A549 (cell line): ENCODE results near the gene PPP1R9A. TPM values are rescaled to one million over a fixed set of nuclear protein-coding genes. Genes with fewer than 3 reads are reported as not detected.

Experiments
- ATAC-seq, 2 experiments: fragments of 200-7000 bp in 1 of 2; fragments of >200 bp in 1 of 2; cut with Nextera tagmentation in 1 of 2; cut with Tn5 transposase in 1 of 2; 3 replicates each; pipeline versions ENCODE4 v1.8.0 to v1.9.1; 2018 to 2020; ENCODE audit warnings: mild to moderate bottlenecking in 1 of 2, moderate library complexity in 1 of 2
- CTCF ChIA-PET: fragments of 300-600 bp; sonication (Branson Sonifier 250); formaldehyde crosslinking; extraction: SDS; loops from one replicate; lab custom pipeline; 2021; ENCODE audit warnings: antibody characterized with exemption, inconsistent platforms; lab: Yijun Ruan, JAX
- POLR2A ChIA-PET: fragments of 350-600 bp; formaldehyde crosslinking; extraction: SDS; loops from one replicate; lab custom pipeline; 2021; ENCODE audit warnings: antibody characterized with exemption, inconsistent platforms; lab: Yijun Ruan, JAX
- DNase-seq, 2 experiments: peaks; one replicate each; pipeline versions ENCODE4 v3.0.0 to v3.0.0-alpha.2; 2011 to 2016; ENCODE audit warnings: low read depth in 1 of 2, low spot score in 1 of 2
- FAIRE-seq: peaks from 2 replicates; lab custom pipeline; 2011; peaks lifted over from hg19 to GRCh38; lab: Jason Lieb, UNC
- H3K27ac ChIP-seq, 2 experiments: fragments of >200 bp; sonication (Bioruptor Twin); formaldehyde crosslinking; 3 replicates each; pipeline ENCODE4 v1.5.1; 2016 to 2017
- H3K4me1 ChIP-seq: fragments of >200 bp; sonication (Bioruptor Twin); formaldehyde crosslinking; 3 replicates; pipeline ENCODE4 v1.6.1; 2016
- H3K4me2 ChIP-seq: fragments of >200 bp; sonication (Bioruptor Twin); formaldehyde crosslinking; 3 replicates; pipeline ENCODE4 v1.6.1; 2016
- H3K4me3 ChIP-seq: fragments of >200 bp; sonication (Bioruptor Twin); formaldehyde crosslinking; 3 replicates; pipeline ENCODE4 v1.5.1; 2016
- H3K9me3 ChIP-seq: fragments of >200 bp; sonication (Bioruptor Twin); formaldehyde crosslinking; 3 replicates; pipeline ENCODE4 v1.6.1; 2016
- ATOH8 ChIP-seq: fragments of 250-450 bp; sonication (Bioruptor Pico); IDR thresholded peaks from 2 replicates; pipeline ENCODE4 v1.5.0; 2020; ENCODE audit warnings: low read depth, mild to moderate bottlenecking, moderate library complexity
- BHLHE40 ChIP-seq: IDR thresholded peaks from 2 replicates; pipeline ENCODE4 v1.6.1; 2012; ENCODE audit warnings: low read depth, low read length, inconsistent platforms
- CBX8 ChIP-seq: fragments of 200-600 bp; sonication (generic); IDR thresholded peaks from 2 replicates; pipeline ENCODE4 v1.6.1; 2016
- CEBPB ChIP-seq, 2 experiments: fragments of >200 bp in 1 of 2; sonication (Bioruptor Twin) in 1 of 2; formaldehyde crosslinking in 1 of 2; IDR thresholded peaks; 2 replicates each; pipeline ENCODE4 v1.6.1; 2012 to 2016
- CHD2 ChIP-seq: fragments of 150-350 bp; IDR thresholded peaks from 2 replicates; pipeline ENCODE4 v1.6.1; 2014; ENCODE audit warnings: low read length; ENCODE audit not compliant: partially characterized antibody
- CTCF ChIP-seq: fragments of >200 bp; sonication (Bioruptor Twin); formaldehyde crosslinking; IDR thresholded peaks from 3 replicates; pipeline ENCODE4 v1.5.1; 2016
- E2F6 ChIP-seq: IDR thresholded peaks from 2 replicates; pipeline ENCODE4 v1.6.1; 2012; ENCODE audit warnings: low read depth, borderline replicate concordance
- EHF ChIP-seq: fragments of 250-450 bp; sonication (Bioruptor Pico); IDR thresholded peaks from 2 replicates; pipeline ENCODE4 v1.5.0; 2020; ENCODE audit warnings: mild to moderate bottlenecking
- EHMT2 ChIP-seq: fragments of 200-600 bp; sonication (generic); IDR thresholded peaks from 2 replicates; pipeline ENCODE4 v1.6.1; 2016; ENCODE audit warnings: antibody characterized with exemption, low read depth, mild to moderate bottlenecking, moderate library complexity
- ELK1 ChIP-seq: fragments of 150-350 bp; IDR thresholded peaks from 2 replicates; pipeline ENCODE4 v1.6.1; 2014; ENCODE audit warnings: low read depth, mild to moderate bottlenecking, low read length
- FOSB ChIP-seq: fragments of 250-450 bp; sonication (Bioruptor Pico); IDR thresholded peaks from 2 replicates; pipeline ENCODE4 v1.5.0; 2020; ENCODE audit warnings: mild to moderate bottlenecking, moderate library complexity
- FOSL2 ChIP-seq, 2 experiments: fragments of 450-650 bp in 1 of 2; fragments of >200 bp in 1 of 2; sonication (Bioruptor Twin) in 1 of 2; formaldehyde crosslinking; IDR thresholded peaks; 2 replicates each; pipeline versions ENCODE4 v1.5.0 to v1.6.1; 2016 to 2020; ENCODE audit warnings: mild to moderate bottlenecking in 1 of 2, moderate library complexity in 1 of 2
- GATA3 ChIP-seq: IDR thresholded peaks from 2 replicates; pipeline ENCODE4 v1.6.1; 2012; ENCODE audit warnings: borderline replicate concordance
- HDAC2 ChIP-seq: fragments of 200-600 bp; sonication (generic); IDR thresholded peaks from 2 replicates; pipeline ENCODE4 v1.6.1; 2016
- HEYL ChIP-seq: fragments of 250-450 bp; sonication (Bioruptor Pico); IDR thresholded peaks from 2 replicates; pipeline ENCODE4 v1.8.0; 2021; ENCODE audit warnings: mild to moderate bottlenecking, moderate library complexity
- JUN ChIP-seq, 2 experiments: fragments of >200 bp; sonication (Bioruptor Twin); formaldehyde crosslinking; IDR thresholded peaks; 2 replicates in 1 of 2; 3 replicates in 1 of 2; pipeline ENCODE4 v1.6.1; 2016 to 2017
- KDM5A ChIP-seq: fragments of 200-600 bp; sonication (generic); IDR thresholded peaks from 2 replicates; pipeline ENCODE4 v1.6.1; 2016; ENCODE audit warnings: antibody characterized with exemption, mild to moderate bottlenecking
- MYC ChIP-seq: IDR thresholded peaks from 2 replicates; pipeline ENCODE4 v1.6.1; 2012; ENCODE audit warnings: mild to moderate bottlenecking, inconsistent platforms, low read length, improper control_type of control experiment, borderline replicate concordance
- NFE2L2 ChIP-seq: fragments of 150-350 bp; conservative IDR thresholded peaks from 2 replicates; pipeline ENCODE4 v1.6.1; 2014; ENCODE audit warnings: low read length
- PHF8 ChIP-seq: fragments of 200-600 bp; sonication (generic); IDR thresholded peaks from 2 replicates; pipeline ENCODE4 v1.6.1; 2016; ENCODE audit warnings: low read depth, mild to moderate bottlenecking, antibody characterized with exemption, moderate library complexity, borderline replicate concordance
- POLR2AphosphoS2 ChIP-seq: conservative IDR thresholded peaks from 2 replicates; pipeline ENCODE4 v1.6.1; 2012; ENCODE audit warnings: low read length, improper control_type of control experiment, inconsistent platforms
- RAD21 ChIP-seq, 2 experiments: fragments of >200 bp in 1 of 2; sonication (Bioruptor Twin) in 1 of 2; formaldehyde crosslinking in 1 of 2; IDR thresholded peaks in 1 of 2; conservative IDR thresholded peaks in 1 of 2; 2 replicates in 1 of 2; 3 replicates in 1 of 2; pipeline ENCODE4 v1.6.1; 2012 to 2018; ENCODE audit warnings: inconsistent platforms in 1 of 2
- RARB ChIP-seq: fragments of 250-450 bp; sonication (Bioruptor Pico); IDR thresholded peaks from 2 replicates; pipeline ENCODE4 v1.8.0; 2021; ENCODE audit warnings: mild to moderate bottlenecking, moderate library complexity
- RCOR1 ChIP-seq: fragments of 150-350 bp; IDR thresholded peaks from 2 replicates; pipeline ENCODE4 v1.6.1; 2014; ENCODE audit warnings: antibody characterized with exemption, low read length, low read depth
- RFX5 ChIP-seq: fragments of 450-650 bp; IDR thresholded peaks from 2 replicates; pipeline ENCODE4 v1.7.1; 2014; ENCODE audit warnings: antibody characterized with exemption, mild to moderate bottlenecking, moderate library complexity
- RNF2 ChIP-seq: fragments of 200-600 bp; sonication (generic); IDR thresholded peaks from 2 replicates; pipeline ENCODE4 v1.6.1; 2016; ENCODE audit warnings: low read depth, mild to moderate bottlenecking, antibody characterized with exemption, moderate library complexity, borderline replicate concordance
- SMC3 ChIP-seq: fragments of >200 bp; sonication (Bioruptor Twin); formaldehyde crosslinking; IDR thresholded peaks from 3 replicates; pipeline ENCODE4 v1.6.1; 2018; ENCODE audit warnings: inconsistent platforms
- ZFP36 ChIP-seq: fragments of 450-650 bp; IDR thresholded peaks from 2 replicates; pipeline ENCODE4 v1.6.1; 2014; ENCODE audit warnings: borderline replicate concordance; ENCODE audit not compliant: partially characterized antibody
- WGBS: methylation state at CpG from one replicate; pipeline ENCODE4 v1.1.6; 2017; ENCODE audit errors: missing lambda C conversion rate; 5-methylcytosine and 5-hydroxymethylcytosine counted together
- polyA plus RNA-seq, 4 experiments: library from polyadenylated mRNA; depleted of rRNA in 3 of 4; stranded (reverse); fragments of >200 nt; fragmentation: RNase III in 1 of 4; extraction: RNeasy Plus Mini Kit Qiagen cat#74134 plus additional on column Dnase treatment in 1 of 4; gene quantifications; 2 replicates in 3 of 4; 3 replicates in 1 of 4; pipeline ENCODE4 v1.2.3, GENCODE V29; 2011 to 2017

PPP1R9A gene
- polyA plus RNA-seq, 2 of the 4 experiments (the other 2 are of a cell fraction) = 5.0 to 18.7 TPM

GRCh38 chr7:95056901-95057300, 149.5 kb downstream of the PPP1R9A start:
- TF ChIP-seq POLR2AphosphoS2 (no peak), CBX8 (no peak), PHF8 (no peak), ZFP36 (no peak), FOSL2 (IDR thresholded peaks at IDR 0.05) (no peak), FOSL2 (CRISPR knock-in tag; IDR thresholded peaks at IDR 0.05) (no peak), FOSB (CRISPR knock-in tag) (no peak), SMC3 (no peak), MYC (no peak), EHMT2 (no peak), BHLHE40 (no peak)
- TF ChIP-seq, all 56 proteins: peak for 0
- H3K4me1 ChIP-seq = no peaks in the 10 kb centered on the region
- CTCF ChIA-PET = no interaction called here
- no peak overlapping the region for H3K4me3 ChIP-seq
- H3K4me2 ChIP-seq = no peak overlapping the region
- ATAC-seq (no peak), FAIRE-seq (no peak), DNase-seq (no peak)
- POLR2A ChIA-PET = no interaction called here
- no peaks in the 10 kb centered on the region for H3K9me3 ChIP-seq
- no peak overlapping the region for H3K27ac ChIP-seq

GRCh38 chr7:95059842-95060313, 152.5 kb downstream of the PPP1R9A start:
- 90% methylated on average over 4 of the region's 4 CpGs for WGBS
- no peak overlapping the region for H3K27ac ChIP-seq
- DNase-seq (no peak), ATAC-seq (no peak), FAIRE-seq (no peak)
- no peak overlapping the region for H3K4me3 ChIP-seq
- H3K9me3 ChIP-seq = no peaks in the 10 kb centered on the region
- ChIA-PET CTCF (no interaction called here), POLR2A (no interaction called here)
- H3K4me1 ChIP-seq = peaks cover 6% of the 10 kb centered on the region; the same call in 1 of the 3 replicates
- TF ChIP-seq KDM5A = no peak
- no peak for TF ChIP-seq RFX5
- no peak for TF ChIP-seq RCOR1
- TF ChIP-seq CEBPB (IDR thresholded peaks at IDR 0.05) = no peak
- TF ChIP-seq RAD21 (conservative IDR thresholded peaks at IDR 0.05 in 1 of 2, IDR thresholded peaks at IDR 0.05 in 1 of 2) = no peak
- TF ChIP-seq BHLHE40 = no peak
- TF ChIP-seq CTCF = no peak
- TF ChIP-seq ATOH8 = no peak
- TF ChIP-seq RNF2 = no peak
- TF ChIP-seq JUN (IDR thresholded peaks at IDR 0.05) = no peak
- TF ChIP-seq HEYL (CRISPR knock-in tag) = no peak
- no peak for TF ChIP-seq RARB (CRISPR knock-in tag)
- no peak for TF ChIP-seq NFE2L2
- no peak for TF ChIP-seq CHD2
- no peak for TF ChIP-seq ELK1
- TF ChIP-seq GATA3 = no peak
- no peak for TF ChIP-seq HDAC2
- no peak for TF ChIP-seq E2F6
- TF ChIP-seq EHF (CRISPR knock-in tag) = no peak
- H3K4me2 ChIP-seq = no peak overlapping the region
